Stimulated activated CD4-positive, alpha-beta T cell treated with anti-CD3 and anti-CD28 coated beads, Interleukin-12 subunit alpha, Interleukin-12 subunit beta, amount 100 ng/mL, for 4 hours (primary cell): ENCODE measurements around the gene NCAM2.

ENCODE experiments used
- DNase-seq: peaks from one replicate; pipeline ENCODE4 v3.0.0-alpha.2; 2020

Gene NCAM2

GRCh38 chr21:21231913-21232312 lies 233.7 kb downstream of the NCAM2 start:
- DNase-seq, result no peak

GRCh38 chr21:21232320-21232719 lies 234.1 kb downstream of the NCAM2 start:
- no peak for DNase-seq

DNA sequence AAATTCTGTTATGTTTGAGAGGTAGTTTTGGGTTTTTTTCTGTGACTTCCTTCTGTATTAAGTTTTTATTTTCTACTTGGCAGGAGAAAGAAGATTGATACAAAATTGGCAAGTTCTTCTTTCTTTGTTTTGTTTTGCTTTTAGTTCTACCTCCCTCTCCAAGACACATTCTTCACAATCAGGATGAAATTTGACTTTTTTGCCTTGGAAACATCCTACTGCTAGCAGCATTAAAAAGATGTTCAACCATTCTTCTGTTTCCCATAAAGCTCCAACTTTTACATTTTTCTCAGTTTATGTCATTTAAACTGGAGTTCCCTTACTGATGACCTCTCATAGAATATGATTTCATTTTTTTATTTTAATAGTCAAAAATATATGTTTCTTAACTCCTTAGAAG lies 234.8 kb downstream of the NCAM2 start:
- DNase-seq, result no peak

DNA sequence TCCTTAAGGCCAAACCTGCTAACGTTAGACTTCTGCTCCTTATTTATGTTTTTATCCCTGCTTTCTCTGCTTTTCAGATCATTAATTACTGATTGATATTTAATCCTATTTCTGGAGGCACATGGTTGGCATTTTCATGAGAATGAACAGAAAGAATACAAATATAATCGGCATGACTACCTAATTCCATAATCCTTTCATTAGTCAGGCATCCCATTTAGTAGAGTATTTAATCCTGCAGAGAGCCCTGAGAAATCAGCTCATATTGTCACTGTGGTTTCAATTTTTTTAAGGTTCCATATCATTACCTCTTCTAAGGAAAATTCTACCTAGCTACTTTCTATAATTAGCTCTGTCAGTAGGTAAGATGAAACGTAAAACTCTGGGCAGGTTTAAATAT lies 238.8 kb downstream of the NCAM2 start:
- DNase-seq, result no peak

DNA sequence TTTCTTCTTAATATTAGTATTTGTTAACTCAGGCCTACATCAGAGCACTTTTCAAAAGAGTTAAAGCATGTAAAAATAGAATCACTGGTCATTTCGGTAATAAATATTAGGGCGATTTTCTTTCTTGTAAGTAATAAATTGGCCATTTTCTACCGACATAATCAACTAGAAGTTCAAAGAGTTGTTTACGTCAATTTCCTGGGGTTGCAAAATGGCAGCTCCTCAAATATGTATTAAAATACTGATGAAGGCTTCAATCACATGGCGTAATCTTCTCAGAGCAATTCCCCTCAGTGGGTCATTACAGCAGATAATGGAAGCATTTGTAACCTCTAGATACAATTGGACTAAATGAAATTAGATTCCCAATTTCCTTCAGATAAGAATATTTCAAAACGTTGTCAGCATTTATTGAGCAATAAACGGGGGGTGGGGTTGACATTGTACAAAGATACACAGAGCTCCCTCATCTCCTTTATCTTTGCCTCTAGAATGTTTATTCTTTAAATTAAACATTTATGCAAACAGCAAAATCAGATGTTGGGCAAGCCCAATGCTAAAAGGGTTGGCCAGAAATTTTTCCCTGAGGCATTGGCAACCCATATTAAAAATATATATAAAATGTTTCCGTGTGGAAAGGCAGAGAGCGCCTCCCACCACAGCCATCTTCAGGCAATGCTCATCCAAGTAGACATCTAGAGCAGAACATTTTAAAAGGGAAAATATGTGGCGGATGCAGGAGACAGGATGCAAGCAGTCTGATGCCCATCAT lies 240.6 kb downstream of the NCAM2 start:
- DNase-seq, result no peak

DNA sequence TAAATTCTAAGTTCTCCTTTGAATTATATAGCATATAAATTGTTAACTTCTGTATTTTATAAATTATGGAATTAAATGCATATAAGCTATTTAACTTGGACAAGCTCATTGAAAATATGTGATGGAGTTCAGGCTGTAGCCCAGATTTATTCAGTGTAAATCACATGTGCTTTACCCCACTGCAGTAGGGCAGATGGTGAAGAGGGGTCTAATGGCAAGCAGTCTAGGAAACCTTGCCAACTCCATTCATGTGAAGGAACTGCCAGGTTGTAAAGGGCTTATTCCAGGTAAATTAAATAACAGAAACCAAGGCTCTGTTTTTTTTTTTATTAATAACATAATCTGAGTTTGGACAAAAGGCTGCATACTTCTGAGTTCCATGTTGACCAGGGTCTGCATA lies 243.2 kb downstream of the NCAM2 start:
- DNase-seq, result no peak

- no peak for DNase-seq
Measured at GRCh38 chr21:21246007-21246406, 247.8 kb downstream of the NCAM2 start.

GRCh38 chr21:21247424-21247823 lies 249.2 kb downstream of the NCAM2 start:
- no peak for DNase-seq

DNA sequence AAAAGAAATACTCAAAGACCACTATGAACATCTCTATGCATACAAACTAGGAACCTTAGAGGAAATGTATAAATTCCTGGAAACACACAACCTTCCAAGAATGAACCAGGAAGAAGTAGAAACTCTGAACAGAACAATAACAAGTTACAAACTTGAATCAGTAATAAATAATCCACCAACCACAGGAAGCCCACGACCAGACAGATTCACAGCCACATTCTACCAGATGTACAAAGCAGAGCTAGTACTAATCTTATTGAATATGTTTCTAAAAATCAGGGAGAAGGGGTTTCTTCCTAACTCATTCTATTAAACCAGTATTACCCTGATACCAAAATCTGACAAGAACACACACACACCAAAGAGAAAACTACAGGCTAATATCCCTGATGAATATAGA lies 263.8 kb downstream of the NCAM2 start:
- DNase-seq, result no peak

GRCh38 chr21:21268061-21268471 lies 269.9 kb downstream of the NCAM2 start:
- no peak for DNase-seq

- DNase-seq, result no peak
Measured at GRCh38 chr21:21268885-21269284, 270.7 kb downstream of the NCAM2 start.

GRCh38 chr21:21279193-21279901 lies 281.1 kb downstream of the NCAM2 start:
- no peak for DNase-seq

DNA sequence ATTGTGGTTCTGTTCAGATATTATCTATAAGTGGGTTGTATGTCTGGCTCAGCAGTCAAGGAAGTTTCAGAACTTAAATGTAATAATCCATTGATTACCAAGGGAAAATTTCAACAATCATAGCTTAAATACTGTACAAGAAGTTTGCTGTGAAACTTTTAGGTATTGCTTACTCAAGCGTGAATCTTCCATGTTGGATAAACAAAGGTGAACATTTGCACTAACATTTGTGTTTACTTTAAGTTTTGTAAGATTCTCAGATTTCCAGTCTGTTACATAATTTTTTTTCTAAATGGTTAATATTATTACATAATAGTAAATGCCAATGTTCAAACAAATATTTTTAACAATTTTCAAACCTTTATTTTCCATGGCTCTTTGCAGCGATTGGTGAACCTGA lies 285.6 kb downstream of the NCAM2 start:
- DNase-seq, result no peak

DNA sequence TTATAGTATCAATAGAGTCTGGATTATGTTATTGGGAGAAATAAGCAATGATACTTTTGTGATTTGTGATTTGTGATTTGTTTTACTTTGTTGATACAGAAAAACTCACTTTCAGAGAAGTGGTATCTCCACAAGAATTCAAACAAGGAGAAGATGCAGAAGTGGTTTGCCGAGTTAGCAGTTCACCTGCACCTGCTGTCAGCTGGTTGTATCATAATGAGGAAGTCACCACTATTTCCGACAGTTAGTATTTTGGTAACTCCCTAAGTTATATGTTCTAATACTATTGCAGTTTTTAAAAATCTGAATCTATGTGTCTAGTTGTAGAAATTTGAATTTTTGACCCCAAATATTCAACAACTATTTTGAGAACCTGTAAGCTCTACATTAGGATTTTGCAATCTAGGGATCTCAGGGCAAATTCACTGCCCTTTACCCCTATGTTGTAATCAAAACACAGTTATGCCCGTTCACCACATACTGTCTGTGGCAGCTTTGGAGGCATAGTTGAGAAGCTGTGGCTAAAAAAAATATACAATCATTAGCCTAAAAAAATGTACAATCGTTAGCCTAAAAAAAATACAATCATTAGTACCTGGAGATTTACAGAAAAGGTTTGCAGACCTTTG lies 288.1 kb downstream of the NCAM2 start:
- no peak for DNase-seq

- no peak for DNase-seq
Measured at GRCh38 chr21:21290751-21291150, 292.5 kb downstream of the NCAM2 start.

GRCh38 chr21:21291883-21292569 lies 293.8 kb downstream of the NCAM2 start:
- no peak for DNase-seq

DNA sequence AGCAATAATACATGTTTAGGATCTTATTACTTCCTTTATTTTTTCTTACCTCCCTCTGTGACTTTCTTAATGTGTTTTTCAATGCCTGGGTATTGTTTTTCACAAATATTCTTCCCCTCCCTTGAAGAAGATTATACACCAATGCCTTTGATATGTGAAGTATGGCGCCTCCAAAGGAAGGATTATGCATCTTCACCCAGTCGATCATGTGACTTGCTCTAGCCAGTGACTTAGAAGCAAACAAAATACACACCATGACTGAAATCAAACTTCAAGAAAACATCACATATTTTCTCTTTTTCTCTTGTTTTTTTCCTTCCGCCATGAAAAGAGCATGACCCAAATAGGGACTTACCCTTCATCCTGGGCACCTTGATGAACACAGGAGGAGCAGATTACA lies 297.1 kb downstream of the NCAM2 start:
- no peak for DNase-seq

DNA sequence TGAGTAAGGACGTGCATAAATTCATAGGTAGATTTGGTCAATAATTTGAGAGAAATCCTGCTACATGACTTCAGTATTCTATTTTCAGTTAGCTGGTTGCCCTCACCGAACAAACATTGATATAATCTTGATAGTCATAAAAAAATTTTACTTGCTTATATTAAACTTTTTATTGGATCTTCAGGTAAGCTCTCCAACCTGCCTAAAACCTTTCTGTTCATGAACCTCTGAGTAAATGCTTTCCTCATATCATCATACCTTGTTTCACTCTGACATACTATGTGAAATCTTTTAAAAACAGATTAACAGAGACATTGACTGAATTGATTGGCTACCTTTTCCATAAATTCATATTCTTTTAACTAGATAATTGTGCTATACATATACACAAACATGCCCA lies 299.0 kb downstream of the NCAM2 start:
- DNase-seq, result no peak

DNA sequence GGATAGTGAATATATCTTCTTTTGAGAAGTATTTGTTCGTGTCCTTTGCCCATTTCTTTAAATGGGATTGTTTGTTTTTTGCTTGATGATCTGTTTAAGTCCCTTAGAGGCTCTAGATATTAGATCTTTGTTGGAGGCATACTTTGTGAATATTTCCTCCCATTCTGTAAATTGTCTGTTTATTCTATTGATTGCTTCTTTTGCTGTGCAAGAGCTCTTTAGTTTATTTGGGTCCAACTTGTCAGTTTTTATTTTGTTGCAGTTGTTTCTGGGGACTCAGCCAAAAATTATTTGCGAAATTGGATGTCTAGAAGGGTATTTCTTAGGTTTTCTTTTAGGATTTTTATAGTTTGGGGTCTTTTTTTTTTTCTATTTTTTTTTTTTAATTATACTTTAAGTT lies 302.8 kb downstream of the NCAM2 start:
- no peak for DNase-seq

GRCh38 chr21:21309510-21309909 lies 311.3 kb downstream of the NCAM2 start:
- DNase-seq, result no peak

GRCh38 chr21:21324297-21324696 lies 326.1 kb downstream of the NCAM2 start:
- no peak for DNase-seq

DNA sequence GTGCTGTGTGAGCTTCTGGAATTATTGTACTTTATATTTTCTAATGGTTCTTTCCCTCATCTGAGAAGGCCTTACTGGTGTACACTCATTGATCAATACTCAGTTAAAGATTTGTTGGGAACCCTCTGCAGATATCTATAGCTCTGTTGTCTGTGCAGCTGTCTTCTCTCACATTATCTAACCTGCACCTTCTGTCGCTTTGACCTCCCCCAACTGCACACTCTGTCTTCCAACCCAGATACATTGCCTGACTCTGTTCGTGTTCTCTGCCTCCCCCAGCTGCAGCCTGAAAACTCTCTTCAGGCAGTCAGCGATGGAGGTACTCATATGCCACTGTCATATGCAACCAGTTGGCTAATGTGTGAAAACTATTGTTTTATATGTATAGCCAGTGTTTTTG lies 334.3 kb downstream of the NCAM2 start:
- no peak for DNase-seq

- no peak for DNase-seq
Measured at GRCh38 chr21:21341041-21341440, 342.8 kb downstream of the NCAM2 start.

DNA sequence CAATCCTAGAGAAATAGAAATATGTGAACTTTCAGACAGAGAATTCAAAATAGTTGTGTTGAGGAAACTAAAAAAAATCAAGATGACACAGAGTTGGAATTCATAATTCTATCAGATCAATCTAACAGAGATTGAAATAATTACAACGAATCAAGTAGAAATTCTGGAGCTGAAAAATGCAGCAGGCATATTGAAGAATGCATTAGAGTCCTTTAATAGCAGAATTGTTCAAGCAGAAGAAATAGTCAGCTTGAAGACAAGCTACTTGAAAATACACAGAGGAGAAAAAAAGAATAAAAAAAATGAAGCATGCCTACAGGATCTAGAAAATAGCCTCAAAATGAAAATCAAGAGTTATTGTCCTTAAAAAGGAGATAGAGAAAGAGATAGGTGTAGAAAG lies 347.1 kb downstream of the NCAM2 start:
- DNase-seq, result no peak
